Stimulated activated CD8-positive, alpha-beta memory T cell treated with anti-CD3 and anti-CD28 coated beads, Interleukin-2, amount 100 ng/mL, for 1 hour (primary cell): Measurements from ENCODE around the gene TTC7B.

ENCODE experiments used
- DNase-seq, 2 donors: peaks; one replicate each; pipeline ENCODE4 v3.0.0-alpha.2; 2020; ENCODE audit warnings: low read depth in 2 of 2

The TTC7B gene

DNA sequence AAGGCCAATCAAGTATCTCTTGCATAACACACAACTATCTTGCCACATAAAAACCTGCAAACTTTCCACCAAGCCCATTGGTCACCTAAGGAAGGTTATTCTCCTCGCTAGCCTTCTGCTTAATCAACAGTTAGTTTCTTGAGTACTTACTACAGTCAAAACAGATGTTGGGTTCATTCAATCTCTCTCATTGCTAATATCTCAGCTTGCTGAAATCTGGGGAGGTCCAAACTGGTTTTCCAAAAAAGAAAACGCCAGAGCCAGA lies 74.6 kb downstream of the TTC7B start:
- no peak for DNase-seq

DNA sequence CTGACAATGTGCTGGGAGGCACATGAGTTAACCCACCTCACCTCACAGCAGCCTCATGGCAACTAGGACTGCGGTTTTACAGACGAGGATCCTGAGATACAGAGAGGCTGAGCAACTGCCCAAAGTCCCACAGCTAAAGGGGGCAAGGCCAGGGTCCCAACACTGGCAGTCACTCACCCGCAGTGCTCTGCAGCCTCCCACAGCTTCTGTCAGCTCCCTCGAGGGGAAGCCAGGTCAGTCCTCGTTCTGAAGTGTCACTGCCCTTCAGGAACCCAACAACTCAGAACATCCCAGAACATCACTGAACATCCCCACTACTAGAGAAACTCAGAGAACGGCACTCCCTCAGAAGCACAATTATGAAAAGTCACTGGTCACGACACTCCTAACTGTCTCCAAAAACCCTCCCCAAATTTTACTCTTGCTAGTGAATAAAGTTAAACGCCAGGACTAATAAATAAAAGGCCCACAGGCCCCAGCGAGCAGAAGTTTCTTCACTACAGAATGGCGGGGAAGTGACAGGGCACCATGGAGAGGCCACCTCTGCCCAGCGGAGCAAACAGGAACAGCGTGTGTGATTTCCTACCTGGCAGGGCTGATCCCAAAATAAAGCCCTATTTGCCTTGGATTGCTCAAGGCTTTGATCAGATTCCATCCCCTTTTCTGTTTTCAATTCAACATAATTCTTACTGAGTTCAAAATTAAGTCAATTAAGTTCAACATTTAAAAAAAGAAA lies 75.1 kb downstream of the TTC7B start:
- no peak for DNase-seq

DNA sequence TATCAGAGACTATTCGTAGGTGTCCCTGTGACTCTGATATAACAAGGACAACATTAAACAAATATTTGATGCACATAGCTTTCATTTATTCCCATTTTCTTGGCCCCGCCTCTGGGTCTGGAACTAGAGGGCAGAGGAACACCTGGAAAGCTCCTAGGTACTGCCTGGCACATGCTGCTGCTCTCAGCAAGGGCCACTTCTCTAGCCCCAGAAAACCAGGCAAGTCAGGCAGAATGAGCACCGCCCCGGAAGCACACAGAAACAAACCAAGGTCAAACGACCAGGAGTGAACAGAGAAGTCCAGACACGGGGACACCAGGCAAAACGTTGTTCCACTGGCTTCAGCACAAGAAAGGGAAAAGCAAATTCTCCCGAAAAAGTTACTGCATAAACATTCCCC lies 76.1 kb downstream of the TTC7B start:
- no peak for DNase-seq

- no peak for DNase-seq
These were observed 76.7 kb downstream of the TTC7B start for GRCh38 chr14:90739318-90740068.

- no peak for DNase-seq
These were observed 83.0 kb downstream of the TTC7B start for GRCh38 chr14:90733139-90733808.

DNA sequence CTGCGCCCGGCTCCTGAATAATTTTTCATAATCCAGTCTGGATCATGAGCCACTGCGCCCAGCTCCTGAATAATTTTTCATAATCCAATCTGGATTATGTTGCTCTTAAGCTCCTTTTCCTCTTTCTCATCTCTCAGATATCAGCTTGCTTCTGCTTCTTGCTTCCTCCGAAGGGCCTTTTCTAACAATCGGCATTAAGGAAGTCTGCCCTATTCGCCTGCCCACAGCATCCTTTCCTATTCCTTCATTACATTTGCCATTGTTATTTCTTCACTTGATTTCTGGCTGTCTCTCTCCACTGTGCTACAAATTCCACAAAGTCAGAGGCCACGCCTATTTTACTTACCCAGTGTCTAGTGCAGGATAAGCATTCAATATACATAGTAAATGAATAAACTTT lies 83.5 kb downstream of the TTC7B start:
- DNase-seq: no peak

GRCh38 chr14:90732139-90732538 lies 84.1 kb downstream of the TTC7B start:
- DNase-seq: no peak

DNA sequence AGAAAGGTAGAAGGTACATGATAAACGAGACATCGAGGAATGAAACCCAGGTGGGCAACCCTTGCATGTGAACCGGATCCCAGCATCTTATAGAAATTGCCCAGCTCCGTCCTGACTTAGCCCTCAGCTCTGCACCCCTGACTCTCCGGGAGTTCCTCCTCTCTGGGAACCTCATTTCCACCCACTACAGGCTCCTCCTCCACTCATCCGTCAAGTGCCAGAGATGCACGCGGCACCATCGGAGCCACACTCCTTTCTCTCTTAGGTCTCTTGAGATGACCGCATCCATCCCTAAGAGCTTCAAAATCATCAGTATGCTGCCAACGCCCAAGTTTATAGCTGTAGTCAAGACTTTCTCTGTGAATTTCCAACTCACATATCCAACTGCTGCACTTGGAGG lies 84.7 kb downstream of the TTC7B start:
- no peak for DNase-seq

- no peak for DNase-seq
These were observed 85.9 kb downstream of the TTC7B start for GRCh38 chr14:90730206-90730766.

- no peak for DNase-seq
These were observed 87.3 kb downstream of the TTC7B start for GRCh38 chr14:90728951-90729350.

- no peak for DNase-seq
These were observed 89.1 kb downstream of the TTC7B start for GRCh38 chr14:90727082-90727481.

- DNase-seq: no peak
These were observed 89.6 kb downstream of the TTC7B start for GRCh38 chr14:90726656-90727055.

GRCh38 chr14:90724866-90725265 lies 91.4 kb downstream of the TTC7B start:
- DNase-seq: no peak

GRCh38 chr14:90722590-90722989 lies 93.6 kb downstream of the TTC7B start:
- DNase-seq: no peak

DNA sequence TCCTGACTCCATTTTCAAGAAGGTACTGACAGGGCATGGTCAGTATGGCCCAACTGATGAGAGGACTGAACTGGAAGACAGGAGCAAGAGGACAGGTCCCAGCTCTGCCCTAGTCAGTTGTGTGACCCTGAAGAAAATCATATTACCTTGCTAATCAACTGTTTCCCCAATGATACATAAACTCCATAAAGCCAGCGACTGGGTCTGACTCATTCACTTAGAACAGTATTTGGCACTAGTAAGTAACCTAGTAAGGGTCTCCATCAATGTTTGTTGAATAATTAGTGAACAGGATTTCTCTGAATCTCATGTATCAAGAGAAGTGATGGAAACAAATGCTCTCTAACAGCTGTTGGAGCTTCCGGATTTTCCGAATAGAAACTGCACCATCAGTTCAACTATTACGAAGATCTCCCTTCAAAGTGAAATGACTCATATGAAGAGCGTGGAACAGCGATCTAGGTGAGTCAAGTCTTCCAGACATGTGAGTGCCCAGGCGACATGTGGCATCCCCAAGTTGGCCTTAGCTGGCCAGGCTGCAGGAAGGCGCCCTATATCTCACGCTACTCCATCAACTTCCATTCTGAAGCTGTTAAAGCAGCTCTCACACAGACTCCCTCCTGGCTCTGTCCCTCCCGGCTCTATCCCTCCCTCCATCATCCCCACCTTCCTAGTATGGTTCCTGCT lies 94.5 kb downstream of the TTC7B start:
- DNase-seq: no peak

GRCh38 chr14:90720832-90721231 lies 95.4 kb downstream of the TTC7B start:
- DNase-seq: no peak

GRCh38 chr14:90720336-90720735 lies 95.9 kb downstream of the TTC7B start:
- DNase-seq: no peak

GRCh38 chr14:90717916-90718315 lies 98.3 kb downstream of the TTC7B start:
- no peak for DNase-seq

DNA sequence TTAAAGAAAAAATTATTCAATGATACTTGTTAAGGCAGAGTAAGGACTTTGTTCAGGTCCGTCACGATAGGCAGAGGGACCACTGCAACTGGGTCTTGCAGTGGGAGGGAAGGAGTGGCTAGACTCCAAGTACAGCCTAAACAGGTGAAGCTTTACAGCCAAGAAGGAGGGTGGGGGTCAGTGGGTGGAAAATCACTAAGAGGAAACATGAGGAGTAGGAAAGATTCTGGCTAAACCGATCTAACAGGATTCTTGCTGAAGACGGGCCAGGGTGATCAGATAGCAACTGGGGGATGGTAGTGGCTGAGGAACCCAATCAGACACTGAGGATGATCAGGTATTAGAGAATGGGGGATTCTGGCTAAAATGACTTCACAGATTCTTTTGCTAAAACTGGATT lies 100.2 kb downstream of the TTC7B start:
- DNase-seq: no peak

- DNase-seq: no peak
These were observed 100.7 kb downstream of the TTC7B start for GRCh38 chr14:90715495-90715894.

- DNase-seq: no peak
These were observed 101.4 kb downstream of the TTC7B start for GRCh38 chr14:90714811-90715210.

DNA sequence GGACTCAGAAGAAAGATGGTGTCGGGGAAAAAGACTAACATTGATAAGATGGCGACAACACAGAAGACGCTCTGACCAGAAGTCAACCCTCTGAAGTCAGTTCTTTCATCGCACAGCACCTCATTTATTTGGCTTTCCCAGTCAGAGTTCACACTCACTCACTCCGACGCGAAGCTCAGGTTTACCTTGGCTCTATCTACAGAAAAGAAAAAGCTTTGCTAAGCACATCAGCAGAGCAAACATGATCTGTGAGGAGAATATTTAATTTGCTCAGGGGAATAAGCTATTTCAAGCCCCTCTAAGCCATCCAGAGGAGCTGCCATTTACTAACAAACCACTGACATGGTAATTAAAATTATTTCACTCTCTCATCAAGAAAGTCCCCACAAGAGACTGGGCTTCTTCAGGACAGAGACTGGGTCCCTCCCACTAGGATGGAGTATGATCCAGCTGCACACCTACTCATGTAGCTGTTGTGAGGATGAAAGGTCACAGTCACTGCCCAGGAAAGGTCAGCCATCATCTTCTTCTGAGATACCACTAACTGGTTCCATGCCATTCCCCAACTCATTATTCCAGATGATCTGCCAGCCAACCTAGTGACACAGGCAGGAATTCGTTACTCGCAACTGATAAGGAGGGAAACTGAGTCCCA lies 111.4 kb downstream of the TTC7B start:
- DNase-seq: no peak
